GM21529 (cell line): ENCODE data around the gene PPARGC1A.

Source experiments
- ATAC-seq: cut with Tn5 transposase; IDR thresholded peaks from one replicate; pipeline ENCODE4 v1.9.1; 2021; ENCODE audit not compliant: unreplicated experiment

The PPARGC1A gene

DNA sequence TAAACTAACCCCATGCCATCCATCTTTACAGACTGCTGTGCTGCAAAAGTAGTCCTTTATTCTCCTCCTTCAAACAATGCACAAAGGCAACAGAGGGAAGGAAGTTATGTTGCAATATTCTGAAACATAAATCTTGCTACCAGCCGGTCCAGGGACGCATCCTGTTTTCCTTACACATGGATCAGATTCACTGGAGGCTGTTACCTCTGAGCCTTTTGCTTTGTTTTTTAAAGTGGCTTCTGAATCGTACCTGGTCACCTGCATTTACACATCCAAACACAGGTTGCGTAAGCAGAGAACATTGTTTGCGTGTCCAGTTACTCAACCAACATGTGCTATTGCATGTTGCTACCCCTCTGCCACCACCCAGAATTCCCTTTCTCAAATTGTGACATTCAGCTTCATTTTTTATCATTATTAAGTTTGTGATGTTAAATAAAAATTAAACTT lies 8.8 kb downstream of the PPARGC1A start:
- no peak for ATAC-seq

DNA sequence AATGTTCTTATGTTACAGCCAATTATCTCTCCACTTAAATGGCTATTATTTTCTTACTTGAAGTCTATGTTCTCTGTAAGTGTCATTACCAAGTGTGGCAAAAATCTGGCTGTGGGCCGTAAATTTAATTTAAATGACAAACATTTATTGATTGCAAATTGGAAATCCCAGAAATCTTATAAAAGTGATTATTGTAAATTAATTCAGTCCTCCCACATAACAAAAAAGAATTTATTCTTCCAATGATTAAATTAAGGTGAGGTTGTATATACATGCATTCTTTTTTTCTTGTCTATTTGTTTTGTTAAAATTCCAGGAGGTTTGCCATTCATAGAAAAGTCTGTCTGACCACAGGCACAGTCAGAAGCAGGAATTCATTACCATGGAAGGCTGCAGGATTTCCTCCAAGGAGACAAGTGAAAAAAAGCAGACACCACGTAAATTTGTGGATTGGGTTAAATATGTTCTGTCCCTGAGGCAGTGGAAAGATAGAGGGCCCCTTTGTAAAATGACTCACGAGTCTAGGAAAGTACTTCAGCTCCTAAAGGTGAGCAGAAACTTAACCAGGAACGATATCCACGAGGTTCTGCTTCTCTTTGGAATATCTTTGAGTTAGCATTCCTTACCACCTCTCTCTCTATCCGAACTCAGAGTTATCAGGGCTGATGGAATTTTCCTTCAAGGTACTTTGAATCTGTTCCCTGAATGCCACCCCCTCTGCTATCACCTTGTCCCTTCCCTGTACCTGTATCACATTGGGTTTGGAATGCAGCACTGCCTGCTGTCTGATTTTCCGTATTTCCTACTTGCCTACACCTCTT lies 10.7 kb downstream of the PPARGC1A start:
- ATAC-seq = no peak

DNA sequence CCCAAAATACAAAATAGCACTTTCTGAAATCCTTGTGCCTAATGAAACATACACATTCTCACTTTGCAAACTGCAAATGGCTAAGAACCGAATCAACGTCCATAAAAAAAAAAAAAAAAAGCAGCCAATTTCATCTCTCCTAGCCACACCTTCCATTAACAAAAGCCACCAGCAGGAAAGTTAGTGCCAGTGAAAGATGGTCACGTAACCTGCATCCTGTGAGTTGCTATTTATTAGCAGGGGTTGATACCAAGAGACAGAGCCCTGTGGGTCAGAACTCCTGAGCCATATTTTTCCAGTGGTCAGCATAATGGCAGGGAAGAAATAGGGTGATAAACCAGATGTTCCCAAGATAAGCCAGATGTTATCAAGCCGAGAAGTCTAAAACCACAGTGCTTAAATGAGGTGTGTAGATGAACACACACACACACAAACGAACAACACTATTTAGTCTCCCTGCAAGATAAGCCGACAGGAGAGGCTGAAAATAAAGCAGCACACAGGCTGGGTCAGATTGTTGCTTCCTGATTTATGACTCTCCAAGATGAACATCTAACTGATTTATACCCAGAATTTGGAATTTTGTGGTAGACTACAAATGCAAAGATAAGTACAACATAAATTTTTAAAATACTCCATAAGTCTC lies 11.5 kb downstream of the PPARGC1A start:
- no peak for ATAC-seq

DNA sequence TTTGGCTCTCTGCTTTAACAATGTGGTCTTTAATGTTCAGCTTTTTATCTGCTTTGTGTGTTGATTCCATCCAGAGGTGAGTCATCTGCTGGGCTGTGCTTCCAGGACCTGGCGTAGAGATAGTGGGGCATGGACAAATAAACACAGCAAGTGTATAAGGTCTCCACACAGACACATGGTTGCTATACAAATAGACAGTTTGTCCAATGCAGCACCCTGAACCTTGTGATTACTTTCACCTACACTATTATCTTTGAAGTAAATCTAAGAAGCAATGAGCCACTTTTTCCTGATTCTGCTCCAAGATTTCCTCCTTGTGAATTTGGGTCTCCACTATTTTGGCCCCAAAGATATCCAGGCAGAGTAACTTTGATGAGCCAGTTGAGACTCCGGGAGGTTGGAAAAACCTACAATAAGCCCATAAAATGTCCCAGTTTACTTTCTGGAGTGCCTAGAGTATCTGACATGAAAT lies 12.1 kb downstream of the PPARGC1A start:
- ATAC-seq = no peak

DNA sequence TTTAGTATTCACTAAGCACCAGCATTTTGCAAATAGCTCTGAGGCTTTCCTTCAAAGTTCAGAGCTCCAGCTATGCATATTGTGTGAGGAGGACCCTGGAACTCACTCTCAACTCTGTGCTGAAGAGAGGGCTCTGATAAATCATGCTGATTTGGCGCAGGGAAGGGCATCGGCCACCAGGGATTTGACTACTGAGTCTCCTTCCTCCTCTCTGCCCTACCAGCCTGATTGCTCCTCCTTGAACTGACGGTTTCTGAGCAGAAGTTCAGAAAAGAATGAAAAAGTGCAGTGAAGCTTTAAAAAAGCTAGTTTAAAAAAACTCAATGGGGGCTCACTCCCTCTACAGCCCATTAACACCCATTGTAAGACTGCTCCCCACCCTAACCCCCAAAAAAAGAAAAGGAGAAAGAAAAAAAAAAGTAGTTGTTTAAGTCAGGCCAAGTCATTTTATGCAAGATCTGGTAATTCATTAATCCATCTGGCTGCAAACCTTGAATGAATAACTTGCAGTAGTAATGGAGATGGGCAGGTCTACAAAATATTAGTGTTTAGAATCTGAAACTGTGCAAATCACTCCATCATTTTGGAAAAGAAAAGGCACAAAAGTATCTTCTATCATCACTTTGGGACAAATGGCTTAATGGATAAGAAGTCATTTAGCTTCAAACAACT lies 13.3 kb downstream of the PPARGC1A start:
- no peak for ATAC-seq

DNA sequence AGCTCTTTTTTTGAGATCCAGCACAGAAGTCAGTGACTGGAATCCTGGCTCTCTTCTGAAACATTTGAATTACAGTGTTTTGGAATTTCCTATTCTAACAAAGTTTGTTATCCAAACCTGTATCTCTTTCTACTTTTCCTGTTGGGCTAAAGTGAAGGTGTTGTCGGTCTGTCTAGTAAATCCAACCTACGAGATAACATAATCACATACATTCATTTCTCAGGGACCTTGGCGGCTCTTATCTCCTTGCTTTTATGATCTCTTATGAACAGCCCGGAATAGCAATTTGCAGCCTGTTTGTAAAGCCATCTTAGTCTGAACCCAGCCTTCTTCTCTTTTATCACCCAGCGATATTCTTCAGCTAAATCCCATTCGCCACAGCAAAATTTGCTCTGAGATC lies 14.5 kb downstream of the PPARGC1A start:
- no peak for ATAC-seq

DNA sequence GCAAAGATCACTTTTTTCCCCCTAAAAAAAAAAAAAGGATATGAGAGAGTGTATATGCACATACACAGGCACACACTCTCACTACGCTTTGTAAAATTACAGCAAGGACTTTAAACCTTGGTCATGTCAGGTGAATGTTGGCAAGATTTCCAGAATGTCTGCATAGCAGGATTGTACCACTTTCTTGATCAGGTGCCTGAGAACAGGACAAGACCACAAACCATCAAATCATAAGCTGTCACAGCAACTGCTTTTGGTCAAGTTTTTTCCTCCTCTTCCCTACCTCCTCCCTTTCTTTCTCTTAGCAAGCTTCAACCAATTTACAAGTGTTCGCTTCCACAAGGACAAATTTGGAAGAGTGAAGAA lies 15.3 kb downstream of the PPARGC1A start:
- ATAC-seq = no peak

DNA sequence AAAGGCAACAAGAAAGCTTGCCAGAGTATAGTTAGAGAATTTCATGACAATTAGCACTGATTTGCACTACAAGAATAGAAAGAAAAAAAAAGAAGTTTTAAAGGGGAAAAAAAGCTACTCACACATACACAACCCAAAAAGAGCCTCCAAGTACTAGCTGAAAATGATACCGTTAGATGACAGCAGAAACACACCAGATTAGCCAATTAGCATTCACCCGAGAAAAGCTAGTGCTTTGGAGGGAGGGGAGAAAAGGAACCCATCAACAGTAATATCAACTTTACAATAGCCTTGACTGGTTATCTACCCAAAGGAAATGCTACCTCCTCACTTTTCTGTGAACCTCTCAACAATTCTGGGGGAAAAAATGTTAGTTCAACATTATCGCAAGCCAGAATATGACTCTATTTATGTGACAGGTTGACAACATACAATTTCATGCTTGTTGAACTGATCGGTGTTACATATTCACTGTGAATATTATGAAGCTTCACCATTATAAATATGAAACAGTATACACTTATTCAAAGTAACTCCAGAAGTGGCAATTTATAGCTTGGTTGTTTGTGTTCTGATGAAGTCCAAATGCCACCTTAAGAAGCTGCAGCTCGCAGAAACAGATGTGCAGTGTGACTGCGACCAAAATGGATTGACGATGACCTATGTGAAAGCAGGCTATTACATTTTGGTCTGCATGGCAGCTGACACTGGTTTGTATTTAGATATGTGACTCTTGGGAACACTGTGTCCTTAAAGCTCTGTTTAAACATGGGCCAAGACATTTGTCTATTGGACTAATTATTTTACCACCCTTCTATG lies 15.9 kb downstream of the PPARGC1A start:
- ATAC-seq = no peak

DNA sequence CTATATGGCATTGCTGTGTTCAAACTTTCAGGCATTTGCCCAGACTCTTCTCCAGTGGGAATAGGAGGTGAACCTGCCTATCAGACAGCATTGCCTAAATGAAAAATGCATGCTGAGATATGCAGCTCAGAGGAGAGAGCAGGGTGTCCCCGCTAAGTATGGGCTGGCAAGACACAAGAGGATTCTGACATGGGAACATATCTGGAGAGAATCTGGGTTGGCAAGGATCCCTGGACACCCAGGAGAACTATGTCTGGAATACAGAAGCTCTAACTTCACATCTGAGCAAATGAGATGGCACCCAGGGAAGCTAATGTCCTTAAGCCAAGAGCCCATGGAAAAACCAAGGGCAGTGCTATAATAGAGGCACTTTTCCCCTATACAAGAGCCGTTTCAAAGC lies 18.4 kb downstream of the PPARGC1A start:
- no peak for ATAC-seq

DNA sequence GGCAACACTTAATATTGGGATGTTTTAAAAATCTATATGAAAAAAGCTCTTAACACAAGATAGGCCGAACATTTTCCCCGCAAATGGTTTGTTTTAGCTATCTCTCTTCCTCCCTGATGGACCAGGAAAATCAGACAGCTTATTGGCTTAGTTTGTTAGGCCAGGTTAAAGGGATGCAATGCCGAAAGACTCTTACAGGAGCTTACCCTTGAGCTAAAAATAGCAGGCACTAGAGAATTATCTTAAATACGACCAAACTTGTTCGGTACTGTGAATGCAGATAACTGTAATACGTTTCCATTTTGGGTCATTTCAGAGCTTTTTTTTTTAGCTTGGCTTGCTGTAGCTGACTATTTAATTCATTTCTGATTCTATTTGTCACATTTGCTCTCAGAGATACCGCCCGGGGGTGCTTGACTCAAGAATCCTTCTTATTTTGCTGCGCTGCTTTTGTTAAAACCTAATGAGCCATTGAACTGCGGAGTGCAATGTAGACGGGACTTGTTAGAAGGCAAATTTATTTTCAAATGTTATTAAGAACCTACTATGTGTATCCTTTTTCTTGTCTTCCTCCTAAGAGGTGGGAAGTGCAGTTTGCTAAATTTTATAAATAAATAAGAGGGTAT lies 23.3 kb downstream of the PPARGC1A start:
- no peak for ATAC-seq

DNA sequence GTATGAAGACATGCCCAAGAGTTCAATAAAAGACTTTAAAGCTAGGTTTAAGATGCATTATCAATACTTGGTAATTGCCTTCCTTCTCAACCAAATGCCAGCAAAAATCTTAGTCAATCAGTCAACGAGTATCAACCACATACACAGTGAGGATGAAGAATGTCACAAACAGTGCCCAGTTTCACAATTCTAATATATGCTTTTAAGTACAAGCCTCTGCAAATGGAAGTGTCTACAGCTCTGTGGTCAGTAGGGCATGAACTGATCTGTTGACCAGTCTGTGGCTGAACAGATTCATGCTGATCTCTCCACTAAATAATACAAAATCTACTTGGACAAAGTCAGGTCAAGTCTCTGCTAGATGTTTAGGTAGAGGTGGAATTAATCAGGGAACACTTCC lies 27.9 kb downstream of the PPARGC1A start:
- no peak for ATAC-seq

DNA sequence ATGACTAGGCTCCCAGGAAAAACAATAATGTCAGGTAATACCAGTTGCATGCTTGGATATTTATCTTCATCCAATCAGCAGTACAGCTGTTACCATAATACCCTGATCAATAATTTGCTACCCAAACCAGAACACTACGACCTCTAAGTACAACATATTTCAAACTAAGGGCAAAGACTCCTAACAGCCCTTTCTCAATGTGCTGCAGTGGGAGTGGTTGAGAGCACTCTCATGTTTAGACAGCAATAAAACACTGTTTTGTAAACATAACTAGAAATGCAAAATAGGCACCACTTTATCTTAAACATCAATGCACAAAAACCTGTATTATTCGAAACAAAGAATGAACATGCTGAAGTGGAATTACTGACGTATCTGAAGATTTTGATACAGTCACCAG lies 28.9 kb downstream of the PPARGC1A start:
- ATAC-seq = no peak

DNA sequence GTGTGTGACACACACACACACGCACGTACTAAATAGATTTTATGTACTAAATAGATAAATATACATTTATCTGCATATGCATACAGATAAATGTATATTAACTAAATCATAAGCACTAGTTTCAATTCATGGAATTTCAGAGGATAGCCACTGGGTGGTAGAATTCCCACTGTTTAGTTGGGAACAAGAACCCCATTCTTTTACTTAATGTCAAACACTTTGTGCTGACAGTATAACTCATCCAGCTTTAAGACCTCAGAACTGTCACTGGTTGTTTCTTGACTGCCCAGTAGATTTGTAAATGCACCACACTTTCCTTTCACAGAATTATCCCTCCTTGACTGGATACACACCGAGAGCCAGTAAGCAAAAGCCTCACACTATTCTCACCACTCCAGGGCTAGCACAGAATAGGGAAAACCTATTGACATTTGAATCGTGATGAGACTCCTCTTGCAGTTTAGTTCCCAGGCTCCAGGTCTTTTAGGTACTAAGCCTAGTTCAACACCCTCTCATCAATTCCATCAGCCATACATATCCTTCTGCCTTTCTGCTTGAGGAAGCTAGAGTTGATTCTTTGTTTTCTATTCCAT lies 32.4 kb downstream of the PPARGC1A start:
- ATAC-seq = no peak

DNA sequence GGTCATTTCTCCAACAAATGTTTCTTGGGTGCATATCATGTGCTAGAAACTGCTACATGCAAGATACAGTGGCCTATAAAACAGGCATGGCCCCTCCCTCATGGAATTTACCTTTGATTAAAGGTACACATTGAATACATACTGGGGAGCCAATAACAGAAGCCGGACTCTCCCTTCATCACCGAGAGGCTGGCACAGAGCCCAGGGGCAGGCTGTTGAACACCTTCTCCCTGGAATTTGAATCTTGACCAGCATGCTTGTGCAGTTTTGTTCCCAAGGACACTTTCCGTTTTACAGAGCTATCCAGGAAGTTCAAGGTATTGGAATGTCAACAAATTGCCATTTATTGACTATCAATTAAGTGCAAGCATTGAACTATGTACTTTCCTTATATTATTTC lies 33.2 kb downstream of the PPARGC1A start:
- ATAC-seq = no peak

DNA sequence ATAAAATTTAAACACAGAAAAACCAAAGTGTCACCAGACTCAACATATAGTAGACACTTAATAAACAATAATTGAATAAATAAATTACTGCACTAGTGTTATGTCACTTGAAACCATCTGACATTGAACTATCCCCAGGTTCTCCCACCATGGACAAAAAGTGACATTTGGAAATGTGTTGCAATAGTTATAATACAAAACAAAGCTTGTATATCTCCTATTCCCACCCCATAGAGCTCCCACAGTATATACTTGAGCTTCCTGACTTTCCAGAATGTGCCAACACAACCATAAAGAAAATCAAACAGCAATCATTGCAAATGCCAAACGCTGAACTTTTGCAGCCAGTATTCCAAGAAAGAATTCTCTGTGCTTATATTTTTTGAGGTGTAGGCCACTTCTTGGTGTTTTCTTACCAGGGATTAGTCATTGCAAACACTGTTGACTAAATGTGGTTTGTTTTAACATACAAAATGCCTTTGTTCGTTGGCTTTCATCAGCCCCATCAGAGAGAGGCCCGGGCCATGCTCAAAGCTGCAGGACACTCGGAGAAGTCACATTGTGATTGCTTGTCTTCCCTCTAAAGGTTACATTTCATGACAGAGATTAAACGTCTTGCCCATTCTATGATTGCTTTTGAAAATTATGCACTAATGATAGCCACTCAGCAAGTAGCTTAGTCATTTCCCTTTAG lies 33.8 kb downstream of the PPARGC1A start:
- no peak for ATAC-seq

DNA sequence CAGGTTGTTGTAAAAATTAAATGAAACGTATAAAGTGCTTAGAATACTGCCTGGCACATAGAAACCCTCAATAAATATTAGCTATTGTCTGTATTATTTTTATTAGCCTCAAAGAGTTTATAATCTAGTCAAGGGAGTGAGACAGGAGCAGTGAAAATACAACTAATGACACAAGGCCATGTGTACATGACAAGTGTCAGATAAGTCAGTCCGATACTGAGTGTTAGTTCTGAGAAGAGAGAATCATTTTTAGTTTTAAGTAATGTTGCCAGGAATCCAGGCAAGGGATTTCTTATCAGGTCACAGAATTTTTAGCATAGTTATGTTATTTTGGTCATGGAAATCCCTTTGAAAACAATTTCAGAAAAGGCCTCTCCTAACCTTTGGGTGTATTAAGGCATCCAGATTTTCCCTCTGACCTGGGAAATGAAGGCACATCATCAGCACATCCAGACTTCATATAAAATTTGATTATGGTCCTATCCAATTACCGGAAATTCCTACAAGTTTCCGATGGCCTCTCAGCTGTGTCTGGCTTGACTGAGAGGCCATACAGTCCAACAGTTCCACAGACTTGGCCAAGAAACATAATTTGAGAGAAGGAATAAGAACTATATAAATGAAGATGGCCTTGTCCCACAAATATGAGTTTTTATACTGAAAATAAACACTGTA lies 35.7 kb downstream of the PPARGC1A start:
- ATAC-seq = no peak

DNA sequence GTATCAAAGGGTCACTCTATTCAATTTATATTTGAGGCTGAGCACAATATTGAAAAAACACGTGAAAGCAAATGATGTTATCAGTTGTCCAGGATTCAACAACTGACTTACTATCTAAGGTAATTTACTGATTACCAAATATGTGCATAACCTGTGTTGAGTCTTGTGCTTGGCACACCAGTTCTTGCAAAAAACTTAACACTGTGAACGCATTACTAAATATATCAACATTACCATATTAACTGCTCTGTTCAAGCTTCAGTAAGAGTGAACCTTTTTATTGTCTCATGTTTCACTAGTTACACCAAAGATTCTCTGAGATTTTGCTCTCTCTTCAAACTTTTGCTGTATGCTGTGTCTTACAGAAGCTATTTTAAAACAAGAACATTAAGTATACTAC lies 38.4 kb downstream of the PPARGC1A start:
- no peak for ATAC-seq

DNA sequence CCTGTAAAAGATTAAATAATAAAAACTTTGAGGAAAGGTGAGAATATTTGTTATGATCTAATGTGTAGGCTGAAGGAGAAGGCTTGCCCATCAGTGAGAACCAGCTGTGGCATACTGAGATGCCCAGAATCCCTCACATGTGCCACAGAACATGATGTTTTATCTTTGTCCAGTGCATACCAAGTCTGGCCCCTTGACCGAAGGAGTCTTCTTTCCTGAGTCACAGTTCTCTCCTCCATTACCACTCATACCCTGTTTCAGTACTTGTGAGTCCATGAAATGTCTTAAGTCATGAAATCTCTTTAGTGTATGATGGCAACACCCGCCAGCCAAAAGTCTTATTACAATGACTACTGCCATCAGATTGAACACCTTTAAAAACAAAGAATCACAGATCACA lies 42.7 kb downstream of the PPARGC1A start:
- no peak for ATAC-seq

DNA sequence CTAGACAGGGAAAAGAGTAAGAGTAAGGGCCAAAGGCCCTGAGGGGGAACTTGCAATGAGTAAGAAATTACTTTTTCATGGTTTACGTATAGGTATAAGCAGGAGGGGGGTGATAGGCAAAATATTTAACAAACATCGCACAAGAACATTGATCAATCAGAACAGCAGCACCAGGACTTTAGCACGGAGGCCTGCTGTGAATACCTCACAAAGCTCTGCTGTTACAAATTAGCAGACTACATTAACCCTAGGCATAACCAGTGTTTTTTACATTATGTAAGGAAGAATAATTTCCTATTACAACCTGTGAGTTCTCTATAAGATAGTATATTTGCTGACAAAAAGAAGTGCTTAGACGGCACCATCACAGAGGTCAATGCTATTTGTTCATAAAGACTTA lies 44.9 kb downstream of the PPARGC1A start:
- ATAC-seq = no peak
